T-helper 2 cell (primary cell): ENCODE data around the gene GPRC5D.

Source experiments
- DNase-seq, 5 experiments: peaks; one replicate each; pipeline versions ENCODE4 v3.0.0 to v3.0.0-alpha.2; 2012 to 2022

GPRC5D gene

DNA sequence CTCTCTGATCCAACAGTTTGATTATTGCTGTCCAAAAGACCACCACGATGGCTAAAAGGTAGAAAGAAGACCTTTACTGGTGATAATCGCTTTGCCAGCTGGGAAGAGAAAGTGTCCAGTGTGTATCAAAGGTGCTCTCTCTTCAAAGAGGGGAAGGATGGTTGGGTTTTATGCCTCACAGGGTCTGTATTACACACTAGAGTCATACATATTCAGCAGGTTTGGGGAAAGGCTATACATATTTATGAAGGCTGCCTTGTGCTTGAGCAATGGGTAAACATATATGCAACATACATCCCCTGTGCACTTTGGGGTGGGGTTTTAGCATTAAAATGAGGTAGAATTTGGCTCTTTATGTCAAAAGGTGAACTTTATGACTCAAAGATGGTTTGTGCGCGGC, 18.2 kb downstream of the GPRC5D start:
- no peak for DNase-seq

DNA sequence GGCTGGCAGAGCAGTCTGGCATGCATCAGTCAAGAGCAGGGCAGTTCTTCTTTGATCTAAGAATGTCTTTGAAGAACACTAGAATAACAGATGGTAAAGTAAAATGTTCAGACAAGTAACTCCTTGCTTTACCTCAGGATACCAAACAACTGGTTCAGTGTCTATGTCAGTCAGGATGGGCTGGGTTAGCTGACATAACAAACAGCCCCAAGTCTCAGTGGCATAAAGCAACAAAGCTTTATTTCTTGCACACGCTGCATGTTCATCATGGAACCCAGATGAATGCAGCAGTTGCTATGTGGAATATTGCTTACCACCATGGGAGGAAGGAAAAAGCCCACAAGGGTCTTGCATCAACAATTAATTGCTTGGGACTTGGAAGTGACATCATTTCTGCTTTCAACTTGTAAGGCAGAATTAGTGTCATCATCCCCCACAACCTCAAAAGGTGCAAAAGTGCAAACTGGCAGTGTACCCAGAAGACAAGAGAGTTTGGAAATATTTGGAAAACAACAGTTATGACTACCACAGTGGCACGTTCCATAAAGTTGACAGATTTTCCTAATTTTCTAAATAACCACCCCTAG, 21.2 kb downstream of the GPRC5D start:
- DNase-seq, result no peak

DNA sequence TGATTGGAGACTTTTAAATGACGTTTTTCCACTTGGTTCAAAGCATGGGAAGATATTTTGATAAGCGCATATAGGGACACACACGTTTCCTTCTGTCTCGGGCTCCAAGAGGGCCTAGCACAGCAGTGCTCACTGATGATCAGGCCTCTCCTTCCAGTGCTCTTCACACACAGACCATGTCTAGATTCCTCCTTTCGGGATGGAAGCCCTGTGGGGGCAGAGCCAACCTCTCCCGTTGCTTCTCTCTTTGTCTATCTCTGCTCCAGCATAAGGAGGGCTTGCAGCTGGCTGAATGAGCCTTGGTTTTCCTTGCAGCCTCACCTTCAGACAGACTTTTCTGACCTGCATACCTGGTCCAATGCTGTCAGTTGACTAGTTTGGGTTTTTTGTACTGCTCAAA, 22.3 kb downstream of the GPRC5D start:
- DNase-seq, result no peak

DNA sequence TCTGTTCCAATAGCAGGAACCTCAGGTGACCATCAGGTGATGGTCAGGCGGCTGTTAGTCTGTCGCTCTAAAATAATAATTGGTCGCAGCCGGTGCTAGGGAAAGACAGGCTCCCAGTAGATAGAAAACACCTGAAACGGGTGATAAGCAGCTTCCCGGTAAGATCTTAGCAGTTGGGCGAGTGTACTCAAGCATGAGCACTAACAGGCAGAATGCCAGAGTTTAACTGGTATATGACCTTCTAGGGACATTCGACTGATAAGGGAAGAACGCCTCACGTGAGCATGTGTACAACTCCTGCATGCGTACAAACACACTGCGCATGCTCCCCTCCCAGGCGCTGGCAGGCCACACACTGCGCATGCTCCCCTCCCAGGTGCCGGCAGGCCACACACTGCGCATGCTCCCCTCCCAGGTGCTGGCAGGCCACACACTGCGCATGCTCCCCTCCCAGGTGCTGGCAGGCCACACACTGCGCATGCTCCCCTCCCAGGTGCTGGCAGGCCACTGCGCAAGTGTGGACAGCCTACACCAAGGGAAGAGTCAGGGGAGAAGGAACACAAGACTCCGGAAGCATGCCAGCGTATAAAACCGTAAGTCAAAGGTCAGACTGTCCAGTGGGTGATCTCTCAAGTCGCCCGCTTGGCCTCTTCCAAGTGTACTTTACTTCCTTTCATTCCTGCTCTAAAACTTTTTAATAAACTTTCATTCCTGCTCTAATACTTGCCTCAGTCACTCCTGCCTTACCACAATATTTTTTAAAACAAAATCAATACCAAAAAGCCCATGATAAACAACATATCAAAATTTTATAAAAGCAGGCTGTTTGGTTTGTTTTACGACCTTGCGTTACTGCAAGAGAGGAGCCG, 24.5 kb downstream of the GPRC5D start:
- DNase-seq, result peak; percentile 11 to 45 (median 31)

DNA sequence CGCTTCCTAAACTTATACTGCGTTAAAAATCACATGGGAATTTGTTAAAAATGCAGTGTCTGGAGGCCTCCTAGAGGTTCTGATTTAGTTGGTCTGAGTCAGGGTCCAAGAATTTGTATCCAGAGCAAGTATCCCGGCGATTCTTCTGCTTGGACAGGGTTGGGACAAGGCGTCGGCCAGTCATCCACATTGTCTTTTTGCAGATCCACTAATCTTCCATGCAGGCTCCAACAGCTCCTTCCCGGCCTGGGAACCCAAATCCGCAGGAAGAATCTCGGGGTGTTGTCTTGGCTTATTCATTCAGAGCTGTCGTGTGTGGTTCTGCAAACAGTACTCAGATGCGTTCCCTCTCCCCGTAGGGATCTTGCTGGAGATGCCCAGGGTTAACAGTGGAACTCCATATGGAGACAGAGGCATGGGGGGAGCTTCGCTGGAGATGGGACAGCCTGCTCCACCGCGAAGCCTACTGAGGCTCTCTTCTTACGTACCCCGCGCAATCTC, 25.3 kb downstream of the GPRC5D start:
- no peak for DNase-seq

DNA sequence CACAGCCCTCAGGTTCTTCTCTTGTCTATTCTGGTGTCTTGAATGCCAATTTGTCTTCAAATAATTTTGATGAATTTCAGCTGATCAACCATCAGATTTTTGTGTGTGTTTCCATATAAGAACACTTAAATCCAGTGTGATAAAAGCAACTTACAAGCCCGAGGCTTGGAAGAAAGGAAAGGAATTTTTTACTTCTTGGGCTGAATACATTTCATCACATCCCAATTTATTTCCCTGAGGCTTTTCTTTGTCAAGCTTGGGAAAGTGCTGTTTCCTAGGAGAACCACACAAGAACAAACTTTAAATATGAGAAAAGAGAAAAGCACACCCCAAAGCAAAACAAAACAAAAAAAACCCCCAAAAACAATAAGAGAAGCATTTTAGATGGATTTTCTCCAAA, 26.6 kb downstream of the GPRC5D start:
- DNase-seq, result no peak

DNA sequence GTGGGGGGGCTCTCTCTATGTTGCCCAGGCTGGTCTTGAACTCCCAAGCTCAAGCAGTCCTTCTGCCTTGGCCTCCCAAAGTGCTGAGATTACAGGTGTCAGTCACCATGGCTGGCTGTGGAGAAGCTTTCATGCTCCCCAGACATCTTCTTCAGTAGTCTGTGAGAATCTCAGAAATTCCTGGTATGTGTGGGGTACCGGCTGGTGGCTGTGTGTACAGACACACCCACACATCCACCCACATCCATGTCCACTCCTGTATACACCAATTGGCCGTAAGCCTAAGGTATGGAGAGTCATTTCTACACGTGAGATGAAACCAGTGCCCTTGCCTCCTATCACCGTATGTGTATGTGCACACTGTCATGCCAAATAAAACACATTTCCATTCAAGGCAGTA, 27.8 kb downstream of the GPRC5D start:
- no peak for DNase-seq

DNA sequence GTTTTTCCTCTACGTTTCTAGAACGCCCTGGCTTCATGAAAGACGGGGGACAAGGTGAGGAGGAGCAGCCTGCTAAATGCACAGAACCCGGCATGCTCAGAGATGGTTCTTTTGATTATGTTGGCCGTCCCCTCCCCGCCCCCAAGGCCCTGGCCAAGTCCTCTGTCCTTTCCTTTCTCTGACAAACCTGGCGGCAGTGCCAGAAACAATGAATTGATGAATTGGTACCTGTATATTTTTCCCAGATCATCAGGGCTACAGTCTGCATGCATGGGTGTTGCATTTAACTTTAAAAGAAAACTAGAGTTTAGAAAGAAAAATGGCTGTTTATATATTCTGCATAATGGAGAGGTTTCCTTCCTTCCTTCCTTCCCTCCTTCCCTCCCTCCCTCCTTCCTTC, 29.0 kb downstream of the GPRC5D start:
- DNase-seq, result no peak

DNA sequence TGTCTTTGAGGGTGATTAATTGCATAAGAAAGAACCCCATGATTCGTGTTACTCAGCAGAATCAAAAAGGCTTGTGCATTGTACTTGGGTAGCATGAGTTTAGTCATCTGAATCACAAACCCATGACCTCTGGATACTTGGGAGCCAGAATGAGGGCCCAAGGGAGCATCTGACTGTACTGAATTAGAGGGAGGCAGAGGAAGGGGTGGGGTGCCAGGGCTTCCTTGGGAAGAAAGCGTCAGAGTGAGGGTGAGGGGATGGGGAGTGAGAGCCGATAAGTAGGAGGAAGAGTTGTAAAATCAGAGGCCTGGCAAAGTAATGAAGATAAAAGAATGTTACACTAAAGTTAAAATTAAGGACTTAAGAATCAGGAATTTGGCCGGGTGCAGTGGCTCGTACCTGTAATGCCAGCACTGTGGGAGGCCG, 29.8 kb downstream of the GPRC5D start:
- no peak for DNase-seq

DNA sequence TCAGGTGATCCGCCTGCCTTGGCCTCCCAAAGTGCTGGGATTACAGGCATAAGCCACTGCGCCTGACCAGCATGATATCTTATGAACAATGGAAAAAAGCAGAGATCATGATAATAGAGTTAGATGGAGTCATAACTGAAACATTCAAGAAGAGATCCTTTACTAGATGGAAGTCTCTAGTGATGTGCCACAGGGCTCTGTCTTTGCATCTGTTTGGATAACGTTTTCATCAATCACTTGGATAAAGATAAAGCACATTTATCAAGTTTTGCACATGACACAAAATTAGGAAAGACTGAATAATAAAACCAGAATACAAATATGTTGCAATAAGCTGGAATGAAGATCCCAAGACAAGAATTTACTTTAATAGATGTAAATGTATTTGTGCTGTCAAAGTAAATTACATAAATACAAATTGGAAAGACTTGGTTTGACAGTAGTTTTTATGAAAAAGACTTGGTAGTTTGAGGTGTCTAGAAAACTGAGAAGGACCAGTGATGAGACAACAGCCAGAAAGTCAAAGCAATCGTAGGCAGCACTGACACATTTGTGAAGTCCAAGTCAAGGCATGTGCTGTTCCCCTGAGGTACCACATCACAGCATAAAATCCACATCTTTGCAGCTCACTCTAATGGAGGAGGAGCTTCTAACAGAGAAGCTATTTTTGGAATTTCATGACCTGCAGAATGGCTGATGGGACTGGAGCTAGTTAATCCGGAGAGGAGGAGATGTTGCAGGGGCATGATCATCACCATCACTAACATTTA, 32.1 kb downstream of the GPRC5D start:
- DNase-seq, result no peak

DNA sequence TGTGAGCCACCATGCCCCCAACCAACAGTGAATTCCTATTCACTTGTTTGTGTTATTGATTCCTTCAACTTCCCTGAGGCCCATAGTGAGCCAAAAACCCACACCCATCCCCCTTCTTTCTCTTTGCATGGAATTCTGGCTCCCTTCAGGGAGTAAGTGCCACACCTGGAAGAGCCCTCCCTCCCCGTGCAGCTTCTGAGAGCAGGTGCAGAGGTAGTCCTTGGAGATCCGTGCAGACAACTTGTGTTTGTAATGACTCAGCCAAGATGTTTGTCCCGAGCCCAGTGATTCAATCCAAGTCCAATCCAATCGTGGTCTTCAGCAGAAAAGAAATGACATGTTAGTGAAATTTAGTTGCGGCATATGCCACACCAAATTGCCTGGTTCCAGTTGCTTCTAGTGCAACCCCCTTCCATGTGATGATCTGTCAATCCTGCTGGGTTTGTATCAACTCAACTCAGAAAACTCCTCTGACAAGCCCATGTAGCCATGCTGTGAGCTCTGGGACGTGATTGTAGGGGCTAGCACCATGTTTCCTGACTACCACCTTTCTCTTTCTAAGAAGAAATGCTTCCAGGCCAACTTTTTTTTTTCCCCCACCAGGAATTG, 33.1 kb downstream of the GPRC5D start:
- no peak for DNase-seq

DNA sequence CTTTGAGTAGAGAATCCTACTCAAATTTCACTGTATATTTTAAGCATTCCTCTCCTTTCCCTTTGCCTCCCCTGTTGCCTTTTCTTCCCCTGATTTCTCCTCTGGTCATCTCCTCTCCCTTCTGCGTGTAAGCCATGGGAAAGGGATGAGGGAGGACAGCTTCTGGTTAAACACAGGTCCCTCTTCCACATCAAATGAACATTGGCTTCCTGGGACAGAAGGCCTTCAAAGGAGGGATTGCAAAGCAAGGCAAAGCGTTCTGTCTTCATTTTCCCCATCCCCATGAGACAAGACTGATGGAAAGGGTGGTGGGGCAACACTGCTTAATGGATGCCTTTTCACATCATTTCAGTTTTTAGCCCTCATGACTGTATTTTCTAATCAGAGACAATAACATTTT, 34.5 kb downstream of the GPRC5D start:
- no peak for DNase-seq

DNA sequence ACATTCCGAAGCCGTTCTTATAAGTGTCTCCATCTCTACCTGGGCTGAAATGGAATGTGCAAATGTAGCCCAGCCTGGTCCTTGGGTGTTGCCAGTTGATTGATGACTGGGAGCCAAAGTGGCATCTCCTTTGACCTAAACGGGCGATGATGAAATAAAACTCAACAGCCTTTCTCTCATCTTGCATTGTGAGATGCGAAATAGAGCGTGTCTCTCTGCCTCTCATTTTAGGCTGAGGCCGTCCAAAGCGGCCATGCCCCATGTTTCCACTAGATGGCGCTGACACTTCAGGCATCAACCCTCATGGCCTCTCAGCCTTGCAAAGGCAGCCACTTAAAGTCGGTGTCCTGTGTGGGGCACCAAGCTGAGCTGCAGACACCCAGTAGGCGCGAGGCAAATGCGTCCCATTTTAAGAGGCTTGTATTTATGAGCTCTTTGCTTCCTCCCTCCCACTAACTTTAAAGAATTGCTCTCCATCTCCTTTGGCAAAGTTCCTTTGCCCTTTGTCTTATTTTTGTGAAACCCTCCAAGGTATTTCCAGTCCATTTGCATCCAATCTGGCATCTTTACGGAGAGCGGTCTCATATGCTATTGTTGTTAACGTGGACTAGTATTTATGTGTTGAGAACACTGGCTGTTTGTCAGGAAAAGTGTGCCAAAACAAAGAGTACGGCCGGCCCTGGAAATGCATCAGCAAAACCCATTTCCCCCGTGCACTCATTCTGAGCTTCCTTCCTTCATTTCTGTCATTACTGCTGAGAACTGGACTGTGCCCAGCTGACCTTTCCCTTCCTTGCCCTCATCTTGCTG, 35.6 kb downstream of the GPRC5D start:
- DNase-seq, result peak; percentile 51 to 82 (median 68)

DNA sequence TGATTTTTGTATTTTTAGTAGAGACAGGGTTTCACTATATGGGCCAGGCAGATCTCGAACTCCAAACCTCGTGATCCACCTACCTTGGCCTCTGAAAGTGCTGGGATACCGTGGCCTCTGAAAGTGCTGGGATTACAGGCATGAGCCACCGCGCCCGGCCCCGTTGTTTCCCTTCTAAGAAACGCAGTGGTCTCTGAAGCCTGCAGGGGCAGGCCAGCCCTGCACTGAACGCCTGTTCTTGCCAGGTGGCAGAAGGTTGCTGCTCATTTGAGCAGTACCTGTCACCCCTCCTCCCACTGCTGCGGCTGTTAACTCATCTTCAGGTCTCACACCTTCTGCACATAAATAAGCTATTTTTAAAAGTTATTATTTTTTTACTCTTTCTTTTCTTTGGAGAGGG, 36.3 kb downstream of the GPRC5D start:
- no peak for DNase-seq

DNA sequence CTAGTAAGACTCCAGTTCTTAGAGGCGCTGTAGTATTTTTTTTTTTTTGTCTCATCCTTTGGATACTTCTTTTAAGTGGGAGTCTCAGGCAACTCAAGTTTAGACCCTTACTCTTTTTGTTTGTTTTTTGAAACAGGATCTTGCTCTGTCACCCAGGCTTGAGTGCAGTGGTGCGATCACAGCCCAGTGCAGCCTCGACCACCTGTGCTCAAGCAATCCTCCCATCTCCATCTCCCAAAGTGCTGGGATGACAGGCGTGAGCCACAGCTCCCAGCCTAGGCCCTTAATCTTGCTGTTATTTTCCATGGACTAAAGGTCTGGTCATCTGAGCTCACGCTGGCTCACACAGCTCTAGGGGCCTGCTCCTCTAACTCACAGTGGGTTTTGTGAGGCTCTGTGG, 39.3 kb downstream of the GPRC5D start:
- no peak for DNase-seq

DNA sequence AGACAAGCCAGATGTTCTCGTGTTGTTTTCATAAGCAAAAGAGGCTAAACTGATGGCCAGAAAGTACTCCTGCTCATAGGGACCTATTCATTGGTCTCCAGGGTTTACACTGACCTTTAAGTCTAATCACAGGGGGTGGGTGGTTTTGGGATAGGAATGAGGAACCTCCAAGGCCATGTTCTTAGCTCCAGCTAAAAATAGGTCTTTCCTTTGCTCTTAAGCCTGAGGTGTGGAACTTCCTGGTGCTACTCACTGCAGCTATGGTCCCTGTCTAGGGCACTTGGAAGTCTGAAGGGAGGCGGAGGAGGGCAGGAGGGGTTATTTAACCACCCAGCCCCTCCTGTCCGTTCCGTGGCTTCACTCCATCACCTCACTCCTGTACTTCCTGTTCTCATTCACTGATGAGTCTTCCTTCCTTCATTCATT, 42.0 kb downstream of the GPRC5D start:
- no peak for DNase-seq

DNA sequence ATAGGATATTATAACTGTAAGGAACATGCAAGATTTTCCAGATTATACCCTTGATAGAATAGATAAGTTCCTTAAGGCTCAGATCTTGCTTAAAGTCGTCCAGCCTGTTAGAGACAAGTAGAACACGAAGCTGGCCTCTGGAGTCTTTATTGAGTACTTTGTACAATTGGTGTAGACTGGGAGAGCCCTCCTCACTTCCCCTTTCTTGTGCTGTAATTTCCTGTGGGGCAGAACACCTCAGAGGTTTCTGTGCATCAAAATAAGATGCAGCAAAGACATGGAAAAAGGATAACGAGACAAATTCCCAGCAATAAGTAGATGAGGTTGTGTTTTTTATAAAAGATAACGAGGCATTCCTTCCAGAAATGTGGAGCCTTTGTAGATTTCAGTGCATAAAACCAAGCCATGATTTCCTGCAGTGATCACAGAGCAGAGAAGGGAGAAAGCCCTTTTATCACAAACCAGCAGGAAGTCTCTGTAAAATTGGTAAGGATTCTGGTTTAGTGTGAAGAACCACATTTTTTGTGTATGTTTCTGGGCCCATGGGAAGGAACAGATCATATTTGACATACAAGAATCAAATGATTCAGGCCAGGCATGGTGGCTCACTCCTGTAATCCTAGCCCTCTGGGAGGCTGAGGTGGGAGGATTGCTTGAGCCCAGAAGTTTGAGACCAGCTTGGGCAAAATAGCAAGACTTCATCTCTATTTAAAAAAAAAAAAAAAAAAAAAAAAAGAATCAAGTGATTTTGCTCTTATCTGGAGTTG, 42.6 kb downstream of the GPRC5D start:
- DNase-seq, result no peak

DNA sequence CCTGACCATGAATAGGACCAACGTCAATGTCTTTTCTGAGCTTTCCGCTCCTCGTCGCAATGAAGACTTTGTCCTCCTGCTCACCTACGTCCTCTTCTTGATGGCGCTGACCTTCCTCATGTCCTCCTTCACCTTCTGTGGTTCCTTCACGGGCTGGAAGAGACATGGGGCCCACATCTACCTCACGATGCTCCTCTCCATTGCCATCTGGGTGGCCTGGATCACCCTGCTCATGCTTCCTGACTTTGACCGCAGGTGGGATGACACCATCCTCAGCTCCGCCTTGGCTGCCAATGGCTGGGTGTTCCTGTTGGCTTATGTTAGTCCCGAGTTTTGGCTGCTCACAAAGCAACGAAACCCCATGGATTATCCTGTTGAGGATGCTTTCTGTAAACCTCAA, 43.3 kb downstream of the GPRC5D start:
- no peak for DNase-seq

DNA sequence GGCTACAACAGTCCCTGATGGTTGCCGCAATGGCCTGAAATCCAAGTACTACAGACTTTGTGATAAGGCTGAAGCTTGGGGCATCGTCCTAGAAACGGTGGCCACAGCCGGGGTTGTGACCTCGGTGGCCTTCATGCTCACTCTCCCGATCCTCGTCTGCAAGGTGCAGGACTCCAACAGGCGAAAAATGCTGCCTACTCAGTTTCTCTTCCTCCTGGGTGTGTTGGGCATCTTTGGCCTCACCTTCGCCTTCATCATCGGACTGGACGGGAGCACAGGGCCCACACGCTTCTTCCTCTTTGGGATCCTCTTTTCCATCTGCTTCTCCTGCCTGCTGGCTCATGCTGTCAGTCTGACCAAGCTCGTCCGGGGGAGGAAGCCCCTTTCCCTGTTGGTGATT, 43.7 kb downstream of the GPRC5D start:
- no peak for DNase-seq

DNA sequence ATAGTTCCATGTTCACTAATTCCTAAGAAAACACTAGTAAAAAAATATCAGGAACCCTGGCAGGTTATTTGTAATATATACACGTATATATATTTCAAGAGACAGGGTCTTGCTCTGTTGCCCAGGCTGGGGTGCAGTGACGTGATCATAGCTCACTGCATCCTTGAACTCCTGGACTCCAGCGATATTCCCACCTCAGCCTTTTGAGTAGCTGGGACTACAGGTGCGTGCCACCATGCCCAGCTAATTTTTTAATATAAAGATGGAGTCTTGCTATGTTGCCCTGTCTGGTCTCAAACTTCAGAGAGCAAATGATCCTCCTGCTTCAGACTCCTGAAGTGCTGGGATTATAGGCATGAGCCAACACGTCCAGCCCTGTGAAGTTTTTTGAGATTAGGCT, 44.4 kb downstream of the GPRC5D start:
- DNase-seq, result no peak
